A673 (cell line): ENCODE data around the gene SH3D19.

Experiments
- EZH2 ChIP-seq: fragments of 200-600 bp; sonication (generic); IDR thresholded peaks from 2 replicates; pipeline ENCODE4 v1.6.1; 2017; ENCODE audit warnings: borderline replicate concordance, low read depth, mild to moderate bottlenecking, mixed read lengths, antibody characterized with exemption, low read length; ENCODE audit not compliant: poor library complexity, severe bottlenecking
- TF ChIP-seq, protein P1 (sequence below): fragments of 300-800, 200-600 bp; sonication (generic); conservative IDR thresholded peaks from 2 replicates; pipeline ENCODE4 v1.5.1; 2017; ENCODE audit warnings: low read depth, mild to moderate bottlenecking, antibody characterized with exemption, low read length, moderate library complexity, mixed read lengths

DNA sequence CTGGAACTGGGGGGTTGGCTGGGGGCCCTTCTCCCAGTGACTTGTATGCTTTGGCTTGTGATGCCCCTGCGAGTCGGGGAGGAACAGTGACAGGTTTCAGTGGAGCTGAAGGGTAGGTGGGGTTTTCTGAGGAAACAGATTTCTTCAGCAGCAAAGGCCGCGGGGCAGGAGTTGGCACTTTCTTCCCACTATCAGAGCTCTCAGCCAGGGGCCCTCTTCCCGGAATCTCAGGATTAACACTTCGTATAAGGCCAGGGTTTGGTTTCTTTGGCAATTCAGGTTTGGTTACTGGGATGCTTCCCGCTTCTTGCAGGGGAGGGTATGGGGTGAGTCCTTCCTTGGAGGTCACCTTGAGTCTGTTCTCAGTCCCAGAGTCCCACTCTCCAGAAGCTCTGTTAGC is 150.6 kb downstream of the SH3D19 start:
- TF ChIP-seq, protein P1, sequence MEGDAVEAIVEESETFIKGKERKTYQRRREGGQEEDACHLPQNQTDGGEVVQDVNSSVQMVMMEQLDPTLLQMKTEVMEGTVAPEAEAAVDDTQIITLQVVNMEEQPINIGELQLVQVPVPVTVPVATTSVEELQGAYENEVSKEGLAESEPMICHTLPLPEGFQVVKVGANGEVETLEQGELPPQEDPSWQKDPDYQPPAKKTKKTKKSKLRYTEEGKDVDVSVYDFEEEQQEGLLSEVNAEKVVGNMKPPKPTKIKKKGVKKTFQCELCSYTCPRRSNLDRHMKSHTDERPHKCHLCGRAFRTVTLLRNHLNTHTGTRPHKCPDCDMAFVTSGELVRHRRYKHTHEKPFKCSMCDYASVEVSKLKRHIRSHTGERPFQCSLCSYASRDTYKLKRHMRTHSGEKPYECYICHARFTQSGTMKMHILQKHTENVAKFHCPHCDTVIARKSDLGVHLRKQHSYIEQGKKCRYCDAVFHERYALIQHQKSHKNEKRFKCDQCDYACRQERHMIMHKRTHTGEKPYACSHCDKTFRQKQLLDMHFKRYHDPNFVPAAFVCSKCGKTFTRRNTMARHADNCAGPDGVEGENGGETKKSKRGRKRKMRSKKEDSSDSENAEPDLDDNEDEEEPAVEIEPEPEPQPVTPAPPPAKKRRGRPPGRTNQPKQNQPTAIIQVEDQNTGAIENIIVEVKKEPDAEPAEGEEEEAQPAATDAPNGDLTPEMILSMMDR = no peak
- no peak for TF ChIP-seq EZH2
